ENCODE data around the gene COL4A2.
A peak's percentile ranks its signal among the peaks of the same experiment; 100 is the strongest.

Gene COL4A2

GRCh38 chr13:110423689-110424302 lies 116.7 kb downstream of the COL4A2 start:
- DNase-seq = no peak

GRCh38 chr13:110424569-110425443 lies 117.7 kb downstream of the COL4A2 start:
- DNase-seq = no peak

GRCh38 chr13:110425444-110425780 lies 118.3 kb downstream of the COL4A2 start:
- DNase-seq = no peak

GRCh38 chr13:110426735-110427134 lies 119.7 kb downstream of the COL4A2 start:
- no peak for DNase-seq

- no peak for DNase-seq
Observed at GRCh38 chr13:110428313-110428712, 121.2 kb downstream of the COL4A2 start.

GRCh38 chr13:110430391-110431336 lies 123.6 kb downstream of the COL4A2 start:
- DNase-seq = peak; percentile 35

GRCh38 chr13:110431425-110432294 lies 124.6 kb downstream of the COL4A2 start:
- DNase-seq = no peak

GRCh38 chr13:110432522-110432921 lies 125.4 kb downstream of the COL4A2 start:
- DNase-seq = no peak

GRCh38 chr13:110433014-110433413 lies 125.9 kb downstream of the COL4A2 start:
- no peak for DNase-seq

- no peak for DNase-seq
Observed at GRCh38 chr13:110434629-110435028, 127.5 kb downstream of the COL4A2 start.

GRCh38 chr13:110435331-110435730 lies 128.2 kb downstream of the COL4A2 start:
- DNase-seq = no peak

- DNase-seq = no peak
Observed at GRCh38 chr13:110436276-110436675, 129.2 kb downstream of the COL4A2 start.

GRCh38 chr13:110436786-110437370 lies 129.8 kb downstream of the COL4A2 start:
- DNase-seq = no peak

GRCh38 chr13:110438211-110438610 lies 131.1 kb downstream of the COL4A2 start:
- DNase-seq = no peak

- no peak for DNase-seq
Observed at GRCh38 chr13:110438776-110439175, 131.7 kb downstream of the COL4A2 start.

- no peak for DNase-seq
Observed at GRCh38 chr13:110440946-110441731, 134.1 kb downstream of the COL4A2 start.

- no peak for DNase-seq
Observed at GRCh38 chr13:110442930-110443621, 136.0 kb downstream of the COL4A2 start.

GRCh38 chr13:110443622-110444225 lies 136.6 kb downstream of the COL4A2 start:
- no peak for DNase-seq

- no peak for DNase-seq
Observed at GRCh38 chr13:110444226-110444653, 137.2 kb downstream of the COL4A2 start.

- DNase-seq = no peak
Observed at GRCh38 chr13:110445183-110445582, 138.1 kb downstream of the COL4A2 start.

Measured in activated CD8-positive, alpha-beta memory T cell treated with anti-CD3 and anti-CD28 coated beads for 24 hours (primary cell).